Glutamatergic neuron (in vitro differentiated cells): ENCODE measurements around the gene PELI2. TPM values are rescaled to one million over a fixed set of nuclear protein-coding genes. Genes with fewer than 3 reads are reported as not detected.
A peak's percentile ranks its signal among the peaks of the same experiment; 100 is the strongest.

Source experiments
- DNase-seq: peaks from one replicate; pipeline ENCODE4 v3.0.0; 2022
- H3K27ac Mint-ChIP-seq: one replicate; pipeline ENCODE4 v1.8.0; 2020; ENCODE audit warnings: mild to moderate bottlenecking, mixed read lengths, inconsistent platforms; ENCODE audit not compliant: unreplicated experiment
- H3K27me3 Mint-ChIP-seq: one replicate; pipeline ENCODE4 v1.8.0; 2020; ENCODE audit warnings: mild to moderate bottlenecking, moderate library complexity, mixed read lengths, inconsistent platforms; ENCODE audit not compliant: unreplicated experiment
- H3K36me3 Mint-ChIP-seq: one replicate; pipeline ENCODE4 v1.8.0; 2020; ENCODE audit warnings: mild to moderate bottlenecking, mixed read lengths, inconsistent platforms; ENCODE audit not compliant: unreplicated experiment
- H3K4me1 Mint-ChIP-seq: one replicate; pipeline ENCODE4 v1.8.0; 2020; ENCODE audit warnings: mild to moderate bottlenecking, low read depth, mixed read lengths, inconsistent platforms; ENCODE audit not compliant: unreplicated experiment
- H3K4me3 Mint-ChIP-seq: one replicate; pipeline ENCODE4 v1.8.0; 2020; ENCODE audit warnings: mild to moderate bottlenecking, mixed read lengths, inconsistent platforms; ENCODE audit not compliant: unreplicated experiment
- H3K9me3 Mint-ChIP-seq: one replicate; pipeline ENCODE4 v1.8.0; 2020; ENCODE audit warnings: mild to moderate bottlenecking, moderate library complexity, mixed read lengths, inconsistent platforms; ENCODE audit not compliant: unreplicated experiment
- CTCF ChIP-seq: fragments of 200-600 bp; sonication (generic); IDR thresholded peaks from one replicate; pipeline ENCODE4 v1.5.0; 2021; ENCODE audit not compliant: partially characterized antibody, unreplicated experiment
- total RNA-seq: library from RNA; stranded (reverse); fragmentation: NEBNext Ultra II Directional; extraction: Animal tissue kit (Norgen Biotek cat#: 25700); gene quantifications from one replicate; pipeline ENCODE4 v1.2.1, GENCODE V29; 2021; ENCODE audit not compliant: unreplicated experiment

The PELI2 gene
- total RNA-seq, 1 donor from 2014 or later = 158 TPM

GRCh38 chr14:56118611-56119181 is 485 bp downstream of the PELI2 start:
- DNase-seq = no peak
- peaks cover 29% of the 10 kb centered on the region for H3K9me3 Mint-ChIP-seq

GRCh38 chr14:56119201-56119981 is 1.2 kb downstream of the PELI2 start:
- H3K4me3 Mint-ChIP-seq = peak overlapping the region; percentile 99
- no peaks in the 10 kb centered on the region for H3K36me3 Mint-ChIP-seq
- TF ChIP-seq CTCF = no peak
- DNase-seq = peak; percentile 42
- H3K9me3 Mint-ChIP-seq = peaks cover 30% of the 10 kb centered on the region
- H3K27me3 Mint-ChIP-seq = peaks cover 15% of the 10 kb centered on the region
- peaks cover 51% of the 10 kb centered on the region for H3K4me1 Mint-ChIP-seq
- H3K27ac Mint-ChIP-seq = peak overlapping the region; percentile 98

More at GRCh38 chr14:56118611-56119181, 485 bp downstream of the PELI2 start:
- Mint-ChIP-seq H3K4me3 (no peak overlapping the region), H3K36me3 (no peaks in the 10 kb centered on the region), H3K27ac (no peak overlapping the region), H3K27me3 (peaks cover 17% of the 10 kb centered on the region), H3K4me1 (peaks cover 49% of the 10 kb centered on the region)
- no peak for TF ChIP-seq CTCF

GRCh38 chr14:56120091-56120691 is 2.0 kb downstream of the PELI2 start:
- Mint-ChIP-seq H3K9me3 (peaks cover 27% of the 10 kb centered on the region), H3K4me3 (peak overlapping the region; percentile 99), H3K36me3 (no peaks in the 10 kb centered on the region), H3K4me1 (peaks cover 56% of the 10 kb centered on the region), H3K27me3 (peaks cover 15% of the 10 kb centered on the region), H3K27ac (peak overlapping the region; percentile 98)
- DNase-seq = no peak
- peak; percentile 22 for TF ChIP-seq CTCF

- Mint-ChIP-seq H3K36me3 (no peaks in the 10 kb centered on the region), H3K9me3 (peaks cover 25% of the 10 kb centered on the region), H3K4me3 (peak overlapping the region; percentile 99), H3K27ac (no peak overlapping the region), H3K27me3 (peaks cover 13% of the 10 kb centered on the region), H3K4me1 (peaks cover 51% of the 10 kb centered on the region)
- DNase-seq = no peak
- no peak for TF ChIP-seq CTCF
Observed at GRCh38 chr14:56121816-56122215, 3.6 kb downstream of the PELI2 start.
